SIG-M5 treated with dmso at 0.1 percent for 504 hours (cell line): ENCODE data around the gene GNAI2.
"Not testable (repeated sequence)": the region's sequence is repeated elsewhere in the genome, so short reads cannot be mapped to it uniquely, and the experiment has no call there.

ENCODE experiments used
- DNase-seq: peaks from one replicate; lab custom pipeline; 2025; ENCODE audit not compliant: unreplicated experiment; lab: John Stamatoyannopoulos, UW

GNAI2 gene

DNA sequence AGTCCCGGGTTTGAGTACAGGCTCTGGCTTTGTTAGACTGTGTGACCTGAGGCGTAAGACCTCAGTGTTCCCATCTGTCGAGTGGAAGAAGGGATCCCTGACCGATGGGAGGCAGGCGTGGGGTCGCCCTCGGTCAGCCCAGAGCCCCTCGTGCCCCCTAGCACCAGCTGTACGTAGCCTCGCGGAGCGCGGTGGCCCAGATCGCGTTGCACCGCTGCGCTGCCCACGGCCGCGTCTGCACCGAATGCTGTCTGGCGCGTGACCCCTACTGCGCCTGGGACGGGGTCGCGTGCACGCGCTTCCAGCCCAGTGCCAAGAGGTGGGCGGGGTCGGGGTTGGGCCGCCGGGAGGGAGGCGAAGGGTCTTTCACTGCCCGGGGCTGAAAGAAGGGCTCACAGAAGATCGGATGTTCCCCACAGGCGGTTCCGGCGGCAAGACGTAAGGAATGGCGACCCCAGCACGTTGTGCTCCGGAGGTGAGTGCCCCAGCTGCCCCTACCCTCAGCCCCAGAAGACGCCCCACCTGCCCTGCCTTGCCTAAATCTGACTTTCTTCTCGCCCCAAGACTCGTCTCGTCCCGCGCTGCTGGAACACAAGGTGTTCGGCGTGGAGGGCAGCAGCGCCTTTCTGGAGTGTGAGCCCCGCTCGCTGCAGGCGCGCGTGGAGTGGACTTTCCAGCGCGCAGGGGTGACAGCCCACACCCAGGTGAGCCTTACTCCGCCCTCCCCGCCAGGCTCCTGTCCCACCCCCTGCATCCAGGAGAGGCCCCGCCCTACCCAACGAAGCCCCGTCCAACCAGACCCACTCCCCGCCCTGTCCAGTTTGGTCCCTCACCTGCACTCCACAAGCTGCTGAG, 39.4 kb downstream of the GNAI2 start:
- no peak for DNase-seq

GRCh38 chr3:50275996-50276761, 40.2 kb downstream of the GNAI2 start:
- no peak for DNase-seq

DNA sequence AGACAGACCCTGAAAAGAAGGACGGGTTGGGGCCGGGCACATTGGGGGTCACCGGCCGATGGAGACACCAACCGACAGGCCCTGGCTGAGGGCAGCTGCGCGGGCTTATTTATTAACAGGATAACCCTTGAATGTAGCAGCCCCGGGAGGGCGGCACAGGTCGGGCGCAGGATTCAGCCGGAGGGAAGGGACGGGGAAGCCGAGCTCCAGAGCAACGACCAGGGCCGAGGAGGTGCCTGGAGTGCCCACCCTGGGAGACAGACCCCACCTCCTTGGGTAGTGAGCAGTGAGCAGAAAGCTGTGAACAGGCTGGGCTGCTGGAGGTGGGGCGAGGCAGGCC, 40.7 kb downstream of the GNAI2 start:
- DNase-seq: no peak

DNA sequence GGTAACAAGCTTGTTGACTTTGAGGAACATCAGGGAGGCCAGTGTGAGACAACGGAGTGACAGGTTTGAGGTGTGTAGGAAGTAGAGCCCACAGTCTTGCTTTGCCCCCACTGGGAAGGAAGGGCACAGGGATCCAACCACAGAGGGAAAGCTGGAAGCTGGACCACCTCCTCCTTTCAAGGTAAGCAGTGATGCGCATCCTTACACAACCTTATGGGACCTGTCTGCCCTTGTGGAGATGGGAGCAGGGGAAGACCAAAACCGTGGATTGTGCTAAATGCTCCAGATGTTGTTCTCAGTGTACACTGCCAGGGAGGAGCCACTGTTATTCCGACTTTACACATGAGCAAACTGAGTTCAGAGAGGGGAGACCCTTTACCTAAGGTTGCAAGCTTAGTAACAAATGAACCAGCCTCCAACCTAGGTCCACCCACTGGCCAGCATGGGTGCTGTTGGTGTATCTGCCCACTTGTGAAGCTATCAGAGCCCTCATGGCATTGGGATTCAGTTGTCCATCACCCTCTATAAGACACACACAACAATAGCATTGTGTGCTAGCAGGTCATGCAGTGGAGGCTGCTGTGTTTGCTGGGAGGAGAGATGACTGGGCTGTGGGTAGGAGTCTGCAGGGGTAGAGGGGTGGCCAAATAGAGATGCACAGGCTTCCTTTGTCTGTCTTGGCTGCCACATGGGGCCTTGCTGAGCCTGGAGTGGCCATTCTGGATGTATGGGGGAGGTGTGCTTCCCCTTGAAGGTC, 42.3 kb downstream of the GNAI2 start:
- no peak for DNase-seq

DNA sequence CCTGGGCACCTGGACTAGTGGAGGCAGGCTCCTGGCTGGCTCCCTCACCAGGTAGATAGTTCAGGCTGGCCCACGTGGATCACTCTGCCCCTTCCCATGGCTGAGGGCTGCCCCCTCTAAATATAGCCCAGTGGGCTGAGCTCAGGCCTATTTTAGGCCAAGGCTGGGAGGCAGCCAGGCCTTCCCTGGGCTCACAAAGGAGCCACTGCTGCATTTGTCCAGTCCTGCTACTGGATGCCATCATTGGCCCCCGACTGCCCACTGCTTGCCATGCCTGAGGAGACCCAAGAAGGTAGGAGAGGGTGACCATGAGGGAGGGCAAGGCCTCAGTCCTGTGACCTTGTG, 42.8 kb downstream of the GNAI2 start, which contains the start of gene LSMEM2:
LSMEM2 (plus strand) TSS at position 208 of the 345 bp plus-strand sequence; CDS start at position 235, 27 bp downstream.
- DNase-seq: no peak

DNA sequence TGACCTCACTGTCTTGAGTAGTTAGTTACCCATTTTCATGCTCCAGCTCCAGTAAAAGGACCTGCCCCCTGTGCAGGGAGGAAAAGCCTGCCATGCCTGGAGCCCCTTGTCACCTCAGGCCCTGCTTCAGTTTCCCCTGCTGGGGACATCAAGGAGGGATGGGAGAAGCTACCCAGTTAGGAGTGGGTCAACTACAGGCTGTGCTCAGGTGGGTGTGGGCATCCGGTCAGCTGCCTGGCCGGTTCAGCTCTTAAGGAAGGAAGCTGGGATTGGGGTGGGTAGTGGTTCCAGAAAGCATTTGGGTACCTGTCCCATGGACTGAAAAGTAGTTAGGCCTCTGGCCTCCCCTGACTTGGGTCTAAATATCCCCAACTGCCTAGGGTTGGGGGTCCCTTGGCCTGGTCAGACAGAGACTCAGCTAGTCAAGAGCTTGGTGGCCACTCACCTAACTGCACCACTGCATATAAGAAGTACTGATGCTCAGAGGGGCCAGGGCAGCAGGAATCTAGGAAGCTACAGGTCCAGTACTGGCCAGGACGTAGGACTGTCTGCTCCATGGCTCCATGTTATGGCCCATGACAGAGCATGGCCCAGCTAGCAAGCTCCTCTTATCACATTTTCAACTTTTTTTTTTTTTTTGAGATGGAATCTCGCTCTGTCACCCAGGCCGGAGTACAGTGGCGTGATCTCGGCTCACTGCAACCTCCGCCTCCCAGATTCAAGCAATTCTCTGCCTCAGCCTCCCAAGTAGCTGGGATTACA, 43.4 kb downstream of the GNAI2 start:
- DNase-seq: no peak

DNA sequence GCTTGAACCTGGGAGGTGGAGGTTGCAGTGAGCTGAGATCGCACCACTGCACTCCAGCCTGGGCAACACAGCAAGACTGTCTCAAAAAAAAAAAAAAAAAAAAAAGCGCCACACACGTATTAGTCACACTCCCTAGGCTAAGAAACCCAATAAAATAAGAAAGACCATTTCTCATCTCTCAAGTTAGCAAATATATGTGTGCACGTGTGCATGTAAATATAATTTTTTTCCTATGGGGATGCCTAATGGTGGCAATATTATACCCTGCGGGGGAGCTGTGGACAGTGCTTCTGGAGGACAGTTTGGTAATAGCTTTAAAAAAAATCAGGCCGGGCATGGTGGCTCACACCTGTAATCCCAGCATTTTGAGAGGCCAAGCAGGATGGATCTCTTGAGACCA, 48.1 kb downstream of the GNAI2 start:
- DNase-seq: not testable (repeated sequence)

- DNase-seq: no peak
These were observed 50.6 kb downstream of the GNAI2 start for GRCh38 chr3:50286322-50287227.

GRCh38 chr3:50287262-50287661, 51.3 kb downstream of the GNAI2 start:
- DNase-seq: no peak

DNA sequence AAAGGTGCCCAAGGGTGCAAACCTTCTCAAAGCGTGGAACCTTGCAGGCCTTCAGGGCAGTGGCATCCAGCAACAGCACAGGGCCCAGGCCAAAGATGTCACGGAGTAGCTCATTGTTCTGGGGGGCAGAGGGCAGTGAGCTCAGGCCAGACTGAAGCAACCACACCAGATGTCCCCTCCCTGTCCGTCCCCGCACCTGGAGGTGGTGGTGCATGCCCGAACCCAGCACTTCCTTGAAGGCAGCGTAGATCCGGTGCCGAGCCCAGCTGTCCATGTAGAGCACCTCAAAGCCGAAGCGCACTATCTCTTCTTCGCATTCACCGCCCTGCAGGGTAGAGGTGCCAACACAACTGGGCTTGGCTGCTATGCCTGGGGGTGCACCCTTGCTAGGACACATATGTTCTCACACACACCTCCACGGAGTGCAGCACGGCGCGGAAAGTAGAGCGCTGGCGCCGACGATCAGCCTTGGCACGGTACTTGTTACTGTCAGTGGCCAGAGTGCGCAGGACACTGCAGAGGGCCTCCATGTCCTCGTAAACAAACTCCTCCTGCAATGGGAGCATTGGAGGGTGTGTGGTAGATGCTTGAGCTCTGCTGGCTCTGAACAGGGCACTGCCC, 52.5 kb downstream of the GNAI2 start:
- no peak for DNase-seq

GRCh38 chr3:50289130-50289529, 53.1 kb downstream of the GNAI2 start:
- DNase-seq: no peak

- DNase-seq: no peak
These were observed 54.2 kb downstream of the GNAI2 start for GRCh38 chr3:50290161-50290641.

- DNase-seq: peak; percentile 98
These were observed 56.4 kb downstream of the GNAI2 start, which contains the start of gene IFRD2 for GRCh38 chr3:50292159-50293078. Gene IFRD2, minus strand, starts transcription at chr3:50292429. Its CDS starts 155 bp downstream, at chr3:50292274.

DNA sequence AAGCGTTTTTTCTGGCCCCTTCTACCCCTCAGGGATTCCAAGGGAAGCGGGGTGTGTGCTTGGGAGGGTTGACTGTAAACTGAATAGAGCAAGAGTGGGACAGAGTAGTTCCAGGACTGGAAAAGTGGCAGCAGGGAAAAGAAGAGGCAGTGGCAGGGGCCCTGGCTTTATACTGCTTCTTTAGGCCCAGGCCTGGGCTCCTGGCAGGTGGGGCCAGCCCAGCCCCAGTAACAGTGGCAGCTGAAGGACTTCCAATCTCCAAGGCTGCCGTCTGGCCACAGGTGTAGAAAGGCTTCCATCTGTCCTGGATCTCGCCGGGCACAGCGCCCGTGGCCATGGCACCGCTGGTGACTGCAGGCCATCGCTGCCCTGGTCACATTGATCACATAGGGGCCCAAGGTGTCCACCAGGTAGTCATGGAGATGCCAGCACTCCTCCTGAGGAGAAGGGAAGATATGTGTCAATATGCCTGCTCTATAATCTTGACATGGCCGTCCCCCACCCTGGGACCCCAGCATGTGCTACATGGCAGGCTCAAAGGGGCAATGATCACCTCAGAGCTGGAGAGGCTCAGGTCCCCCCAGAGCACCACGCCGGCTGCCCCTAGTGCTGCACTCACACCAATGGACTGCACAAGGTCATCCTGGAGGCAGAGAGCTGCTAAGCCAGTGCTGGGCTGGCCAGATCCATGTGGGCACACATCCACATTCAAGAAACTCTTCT, 57.2 kb downstream of the GNAI2 start:
- no peak for DNase-seq

DNA sequence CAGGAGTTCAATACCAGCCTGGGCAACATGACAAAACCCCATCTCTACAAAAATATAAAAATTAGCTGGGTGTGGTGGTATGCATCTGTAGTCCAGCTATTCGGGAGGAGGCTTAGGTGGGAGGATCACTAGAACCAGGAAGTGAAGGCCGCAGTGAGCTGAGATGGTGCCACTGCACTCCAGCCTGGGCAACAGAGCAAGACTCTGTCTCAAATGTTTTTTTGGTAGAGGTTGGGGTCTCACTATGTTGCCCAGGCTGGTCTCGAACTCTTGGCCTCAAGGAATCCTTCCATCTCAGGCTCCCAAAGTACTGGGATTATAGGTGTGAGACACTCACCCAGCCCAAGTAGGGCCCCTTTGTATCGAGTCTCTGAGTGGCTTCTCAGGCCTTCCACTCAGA, 58.1 kb downstream of the GNAI2 start:
- no peak for DNase-seq

- no peak for DNase-seq
These were observed 58.7 kb downstream of the GNAI2 start for GRCh38 chr3:50294492-50295403.
